ENCODE results near the gene TTC9.

Gene TTC9

DNA sequence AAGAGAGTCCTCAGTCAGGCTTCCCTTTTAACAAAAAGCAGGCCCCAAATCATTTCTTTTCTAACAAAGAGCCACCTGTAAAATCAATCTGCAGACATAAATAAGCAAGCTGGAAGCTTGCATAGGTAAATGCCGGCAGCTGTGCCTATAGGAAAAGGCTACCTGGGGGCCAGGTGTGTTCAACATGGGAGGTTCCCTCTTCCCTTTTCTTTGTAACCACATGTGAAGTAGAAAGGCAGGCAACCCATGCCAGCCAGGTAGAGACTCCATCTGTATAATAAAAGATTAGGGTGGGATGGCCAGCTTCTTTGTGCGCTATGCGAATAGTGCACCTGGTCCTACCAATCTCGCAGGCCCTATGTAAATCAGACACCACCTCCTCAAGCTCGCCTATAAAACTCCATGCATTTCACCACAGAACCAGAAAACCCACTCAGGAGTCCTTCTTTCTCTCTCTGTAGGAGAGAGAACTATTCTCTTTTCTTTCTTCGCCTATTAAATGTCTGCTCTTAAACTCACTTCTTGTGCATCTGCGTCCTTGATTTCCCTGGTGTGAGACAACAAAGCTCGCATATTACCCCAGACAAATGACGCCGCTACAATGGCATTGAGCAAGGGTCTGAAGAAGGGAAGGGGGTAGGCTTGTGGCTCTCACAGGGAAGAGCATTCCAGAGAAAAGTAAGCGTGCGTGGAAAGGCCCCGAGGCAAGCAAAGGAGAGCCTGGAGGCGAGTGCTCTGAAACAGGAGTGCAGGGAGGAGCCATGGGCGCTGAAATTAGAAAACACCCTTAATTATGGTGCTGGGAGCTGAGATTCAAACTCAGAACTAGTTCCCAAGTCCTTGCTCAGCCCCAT, 67.2 kb downstream of the TTC9 start:
- no peaks in the 10 kb centered on the region for H3K9me3 ChIP-seq (ENCODE audit: insufficient read depth, low read length)
- H3K4me3 ChIP-seq (ENCODE audit: insufficient read depth, low read length, poor library complexity, severe bottlenecking): no peak overlapping the region
- no peaks in the 10 kb centered on the region for H3K79me2 ChIP-seq (ENCODE audit: insufficient read depth, low read length)
- H3K9ac ChIP-seq (ENCODE audit: low read length): no peak overlapping the region
- H3K4me2 ChIP-seq (ENCODE audit: low read depth, low read length, poor library complexity, severe bottlenecking): no peak overlapping the region
- no peak overlapping the region for H3K27ac ChIP-seq (ENCODE audit: low read depth, low read length)
- H3K9me2 ChIP-seq (replicated peaks; ENCODE audit: insufficient read depth, low read length): no peaks in the 10 kb centered on the region
- no peaks in the 10 kb centered on the region for H4K20me1 ChIP-seq (ENCODE audit: low read depth, low read length)
- TF ChIP-seq, protein P1, sequence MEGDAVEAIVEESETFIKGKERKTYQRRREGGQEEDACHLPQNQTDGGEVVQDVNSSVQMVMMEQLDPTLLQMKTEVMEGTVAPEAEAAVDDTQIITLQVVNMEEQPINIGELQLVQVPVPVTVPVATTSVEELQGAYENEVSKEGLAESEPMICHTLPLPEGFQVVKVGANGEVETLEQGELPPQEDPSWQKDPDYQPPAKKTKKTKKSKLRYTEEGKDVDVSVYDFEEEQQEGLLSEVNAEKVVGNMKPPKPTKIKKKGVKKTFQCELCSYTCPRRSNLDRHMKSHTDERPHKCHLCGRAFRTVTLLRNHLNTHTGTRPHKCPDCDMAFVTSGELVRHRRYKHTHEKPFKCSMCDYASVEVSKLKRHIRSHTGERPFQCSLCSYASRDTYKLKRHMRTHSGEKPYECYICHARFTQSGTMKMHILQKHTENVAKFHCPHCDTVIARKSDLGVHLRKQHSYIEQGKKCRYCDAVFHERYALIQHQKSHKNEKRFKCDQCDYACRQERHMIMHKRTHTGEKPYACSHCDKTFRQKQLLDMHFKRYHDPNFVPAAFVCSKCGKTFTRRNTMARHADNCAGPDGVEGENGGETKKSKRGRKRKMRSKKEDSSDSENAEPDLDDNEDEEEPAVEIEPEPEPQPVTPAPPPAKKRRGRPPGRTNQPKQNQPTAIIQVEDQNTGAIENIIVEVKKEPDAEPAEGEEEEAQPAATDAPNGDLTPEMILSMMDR (IDR thresholded peaks at IDR 0.05; ENCODE audit: insufficient read depth, low read length, poor library complexity, severe bottlenecking): no peak
- no peak for TF ChIP-seq EZH2phosphoT487 (conservative IDR thresholded peaks at IDR 0.05; ENCODE audit: low read length)
- H3K27me3 ChIP-seq (ENCODE audit: low read length): no peaks in the 10 kb centered on the region
- no peaks in the 10 kb centered on the region for H3K36me3 ChIP-seq (ENCODE audit: low read length)
- no peaks in the 10 kb centered on the region for H3F3A ChIP-seq (ENCODE audit: insufficient read depth)
- H2AFZ ChIP-seq (ENCODE audit: low read depth, low read length, severe bottlenecking): no peak overlapping the region

DNA sequence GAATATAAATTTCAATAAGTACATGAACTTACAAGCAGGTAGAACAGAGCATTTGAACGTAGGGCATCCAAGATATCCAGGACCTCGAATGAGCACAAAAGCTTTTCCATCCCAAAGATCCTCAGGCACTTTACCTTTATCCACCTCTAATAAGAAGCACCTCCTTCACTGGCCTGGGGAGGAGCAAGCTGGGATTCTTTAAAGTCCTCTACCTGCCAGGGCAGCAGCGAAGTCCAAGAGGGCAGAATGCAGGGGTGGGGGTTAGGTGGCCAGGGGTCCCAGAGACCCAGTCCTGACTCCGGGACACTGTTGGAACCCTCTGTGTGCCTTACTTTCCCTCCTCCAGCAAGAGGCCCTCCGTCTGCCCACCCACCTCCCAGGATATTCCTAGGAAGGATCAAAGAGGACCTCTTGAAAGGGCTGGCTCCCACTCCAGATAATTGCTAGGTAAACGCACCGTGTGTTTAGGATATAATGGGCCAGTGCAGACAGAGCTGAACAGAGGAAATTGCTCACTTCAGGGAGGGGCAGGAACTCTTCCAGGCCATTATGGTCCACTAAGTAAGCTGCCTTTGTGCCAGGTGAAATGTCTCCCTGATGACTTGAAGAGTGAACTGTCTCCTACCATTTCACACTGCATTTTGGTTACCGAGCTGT, 68.1 kb downstream of the TTC9 start:
- Histone ChIP-seq H3F3A (ENCODE audit: insufficient read depth) (no peaks in the 10 kb centered on the region), H3K79me2 (ENCODE audit: insufficient read depth, low read length) (no peaks in the 10 kb centered on the region), H3K4me3 (ENCODE audit: insufficient read depth, low read length, poor library complexity, severe bottlenecking) (no peak overlapping the region), H3K36me3 (ENCODE audit: low read length) (no peaks in the 10 kb centered on the region), H4K20me1 (ENCODE audit: low read depth, low read length) (no peaks in the 10 kb centered on the region), H3K9me3 (ENCODE audit: insufficient read depth, low read length) (no peaks in the 10 kb centered on the region), H3K27ac (ENCODE audit: low read depth, low read length) (no peak overlapping the region), H3K4me2 (ENCODE audit: low read depth, low read length, poor library complexity, severe bottlenecking) (no peak overlapping the region), H3K9me2 (replicated peaks; ENCODE audit: insufficient read depth, low read length) (no peaks in the 10 kb centered on the region), H3K27me3 (ENCODE audit: low read length) (no peaks in the 10 kb centered on the region), H3K9ac (ENCODE audit: low read length) (no peak overlapping the region), H2AFZ (ENCODE audit: low read depth, low read length, severe bottlenecking) (no peak overlapping the region)
- no peak for TF ChIP-seq EZH2phosphoT487 (conservative IDR thresholded peaks at IDR 0.05; ENCODE audit: low read length)
- TF ChIP-seq, protein P1 (IDR thresholded peaks at IDR 0.05; ENCODE audit: insufficient read depth, low read length, poor library complexity, severe bottlenecking): no peak

DNA sequence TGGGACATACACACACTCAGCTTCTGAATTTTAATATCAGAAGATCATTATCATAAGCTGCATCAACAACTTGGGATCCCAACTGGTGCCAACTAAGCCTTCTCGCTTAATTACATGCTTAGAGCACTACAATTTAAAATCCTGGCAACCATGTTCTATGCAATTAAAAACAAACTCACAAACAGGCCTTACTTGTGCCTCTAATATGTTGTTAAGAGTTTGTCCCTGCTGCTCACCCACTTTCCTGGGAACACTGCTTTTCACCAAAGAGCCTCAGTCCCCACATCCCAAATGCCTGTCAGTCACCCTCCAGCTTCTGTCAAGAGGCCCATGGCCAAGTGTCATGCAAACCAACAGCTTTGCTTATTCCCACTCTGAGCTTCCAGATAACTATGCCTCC, 69.7 kb downstream of the TTC9 start:
- Histone ChIP-seq H3K27me3 (ENCODE audit: low read length) (no peaks in the 10 kb centered on the region), H3K9me2 (replicated peaks; ENCODE audit: insufficient read depth, low read length) (no peaks in the 10 kb centered on the region), H4K20me1 (ENCODE audit: low read depth, low read length) (no peaks in the 10 kb centered on the region), H3K36me3 (ENCODE audit: low read length) (no peaks in the 10 kb centered on the region), H3K4me3 (ENCODE audit: insufficient read depth, low read length, poor library complexity, severe bottlenecking) (no peak overlapping the region), H3K79me2 (ENCODE audit: insufficient read depth, low read length) (no peaks in the 10 kb centered on the region), H3K9me3 (ENCODE audit: insufficient read depth, low read length) (no peaks in the 10 kb centered on the region), H3K4me2 (ENCODE audit: low read depth, low read length, poor library complexity, severe bottlenecking) (no peak overlapping the region), H3K27ac (ENCODE audit: low read depth, low read length) (no peak overlapping the region), H2AFZ (ENCODE audit: low read depth, low read length, severe bottlenecking) (no peak overlapping the region), H3K9ac (ENCODE audit: low read length) (no peak overlapping the region), H3F3A (ENCODE audit: insufficient read depth) (no peaks in the 10 kb centered on the region)
- TF ChIP-seq, protein P1 (IDR thresholded peaks at IDR 0.05; ENCODE audit: insufficient read depth, low read length, poor library complexity, severe bottlenecking): no peak
- no peak for TF ChIP-seq EZH2phosphoT487 (conservative IDR thresholded peaks at IDR 0.05; ENCODE audit: low read length)
